Inflammatory macrophage treated with lipopolysaccharide for 1 hour (primary cell): ENCODE measurements around the gene RNMT.

Experiments
- DNase-seq, 2 donors: peaks; one replicate each; pipeline ENCODE4 v3.0.0-alpha.2; 2020 to 2022

RNMT gene

GRCh38 chr18:13813271-13813849 lies 86.9 kb downstream of the RNMT start:
- DNase-seq, result peak; percentile 31 to 84
